Esophagus muscularis mucosa (tissue), 4 donors: Measurements from ENCODE around the gene MRC2. TPM values are rescaled to one million over a fixed set of nuclear protein-coding genes. Genes with fewer than 3 reads are reported as not detected.

Experiments
- DNase-seq: peaks from one replicate; pipeline ENCODE4 v3.0.0-alpha.2; 2017; ENCODE audit errors: extremely low spot score
- H3K27ac ChIP-seq, 4 donors: fragments of 200-600 bp; sonication (generic); replicated peaks in 1 of 4; 1 replicate in 3 of 4; 2 replicates in 1 of 4; pipeline ENCODE4 v1.5.1; 2016 to 2019; ENCODE audit warnings: mild to moderate bottlenecking in 1 of 4
- H3K27me3 ChIP-seq, 4 donors: fragments of 200-600 bp; sonication (generic); one replicate each; pipeline versions ENCODE4 v1.5.1 to v1.6.0; 2016 to 2019
- H3K36me3 ChIP-seq, 4 donors: fragments of 200-600 bp; sonication (generic); one replicate each; pipeline ENCODE4 v1.5.1; 2016 to 2019
- H3K4me1 ChIP-seq, 4 donors: fragments of 200-600 bp; sonication (generic); one replicate each; pipeline ENCODE4 v1.5.1; 2016 to 2019
- H3K4me3 ChIP-seq, 4 donors: fragments of 200-600 bp; sonication (generic); 1 replicate in 2 of 4; 2 replicates in 2 of 4; pipeline ENCODE4 v1.5.1; 2016 to 2019; ENCODE audit warnings: mild to moderate bottlenecking in 4 of 4, moderate library complexity in 1 of 4
- H3K9me3 ChIP-seq, 4 donors: fragments of 200-600 bp; sonication (generic); 1 replicate in 3 of 4; 2 replicates in 1 of 4; pipeline ENCODE4 v1.5.1; 2016 to 2019
- EP300 ChIP-seq: sonication (generic); formaldehyde crosslinking; IDR thresholded peaks from one replicate; pipeline ENCODE4 v1.6.1; 2017; ENCODE audit warnings: antibody characterized with exemption
- POLR2A ChIP-seq: fragments of 450-650 bp; IDR thresholded peaks from one replicate; pipeline ENCODE4 v1.6.1; 2017; ENCODE audit warnings: antibody characterized with exemption, moderate library complexity, mild to moderate bottlenecking, low read depth
- POLR2AphosphoS5 ChIP-seq, 2 donors: sonication (generic); formaldehyde crosslinking; IDR thresholded peaks; one replicate each; pipeline ENCODE4 v1.6.1; 2017; ENCODE audit warnings: antibody characterized with exemption in 2 of 2
- WGBS: methylation state at CpG from one replicate; pipeline ENCODE4 v1.1.5; 2018; 5-methylcytosine and 5-hydroxymethylcytosine counted together
- intact Hi-C: fragments of 100-400 bp; cut with DNase I; formaldehyde crosslinking; loops from one replicate; pipeline ENCODE4 v1.15.1; 2023
- total RNA-seq, 4 donors: library from RNA; depleted of rRNA; stranded (reverse); fragments of >200 nt; gene quantifications; one replicate each; pipeline versions ENCODE4 v1.1.0 to v1.2.1, GENCODE V29; 2016
- TF ChIP-seq, protein P1 (sequence below), 3 experiments: fragments of 200-600 bp in 2 of 3; fragments of 450-650 bp in 1 of 3; sonication (generic) in 2 of 3; IDR thresholded peaks; one replicate each; pipeline ENCODE4 v1.5.1; 2017 to 2019; ENCODE audit warnings: antibody characterized with exemption in 3 of 3, mild to moderate bottlenecking in 2 of 3, moderate library complexity in 1 of 3

MRC2 gene
- total RNA-seq, 4 donors from 2014 or later: 31.0 to 57.7 (median 40.4) TPM

DNA sequence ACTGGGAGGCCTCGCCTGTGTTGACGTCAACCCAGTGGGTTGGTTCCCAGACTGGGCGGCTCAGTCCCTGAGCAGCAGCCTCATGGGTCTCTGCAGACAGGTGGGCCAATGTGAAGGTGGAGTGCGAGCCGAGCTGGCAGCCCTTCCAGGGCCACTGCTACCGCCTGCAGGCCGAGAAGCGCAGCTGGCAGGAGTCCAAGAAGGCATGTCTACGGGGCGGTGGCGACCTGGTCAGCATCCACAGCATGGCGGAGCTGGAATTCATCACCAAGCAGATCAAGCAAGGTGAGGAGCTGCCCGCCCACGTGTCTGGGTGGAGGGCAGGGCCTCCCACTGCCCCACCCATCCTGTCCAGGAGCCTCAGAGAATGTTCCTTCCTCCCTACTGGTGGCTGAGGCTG, 44.1 kb downstream of the MRC2 start:
- Histone ChIP-seq H3K27ac (no peak overlapping the region), H3K4me1 (peaks cover 6 to 21% (median 15%) of the 10 kb centered on the region in 4 donors), H3K4me3 (no peak overlapping the region), H3K9me3 (no peaks in the 10 kb centered on the region), H3K27me3 (no peaks in the 10 kb centered on the region), H3K36me3 (peaks cover 0 to 14% (median 0%) of the 10 kb centered on the region in 4 donors)
- intact Hi-C loops: no loop called here
- no peak for DNase-seq
- TF ChIP-seq, protein P1, sequence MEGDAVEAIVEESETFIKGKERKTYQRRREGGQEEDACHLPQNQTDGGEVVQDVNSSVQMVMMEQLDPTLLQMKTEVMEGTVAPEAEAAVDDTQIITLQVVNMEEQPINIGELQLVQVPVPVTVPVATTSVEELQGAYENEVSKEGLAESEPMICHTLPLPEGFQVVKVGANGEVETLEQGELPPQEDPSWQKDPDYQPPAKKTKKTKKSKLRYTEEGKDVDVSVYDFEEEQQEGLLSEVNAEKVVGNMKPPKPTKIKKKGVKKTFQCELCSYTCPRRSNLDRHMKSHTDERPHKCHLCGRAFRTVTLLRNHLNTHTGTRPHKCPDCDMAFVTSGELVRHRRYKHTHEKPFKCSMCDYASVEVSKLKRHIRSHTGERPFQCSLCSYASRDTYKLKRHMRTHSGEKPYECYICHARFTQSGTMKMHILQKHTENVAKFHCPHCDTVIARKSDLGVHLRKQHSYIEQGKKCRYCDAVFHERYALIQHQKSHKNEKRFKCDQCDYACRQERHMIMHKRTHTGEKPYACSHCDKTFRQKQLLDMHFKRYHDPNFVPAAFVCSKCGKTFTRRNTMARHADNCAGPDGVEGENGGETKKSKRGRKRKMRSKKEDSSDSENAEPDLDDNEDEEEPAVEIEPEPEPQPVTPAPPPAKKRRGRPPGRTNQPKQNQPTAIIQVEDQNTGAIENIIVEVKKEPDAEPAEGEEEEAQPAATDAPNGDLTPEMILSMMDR (IDR thresholded peaks at IDR 0.05): no peak
- TF ChIP-seq EP300: no peak
- 64% methylated on average over 7 of the region's 14 CpGs for WGBS

DNA sequence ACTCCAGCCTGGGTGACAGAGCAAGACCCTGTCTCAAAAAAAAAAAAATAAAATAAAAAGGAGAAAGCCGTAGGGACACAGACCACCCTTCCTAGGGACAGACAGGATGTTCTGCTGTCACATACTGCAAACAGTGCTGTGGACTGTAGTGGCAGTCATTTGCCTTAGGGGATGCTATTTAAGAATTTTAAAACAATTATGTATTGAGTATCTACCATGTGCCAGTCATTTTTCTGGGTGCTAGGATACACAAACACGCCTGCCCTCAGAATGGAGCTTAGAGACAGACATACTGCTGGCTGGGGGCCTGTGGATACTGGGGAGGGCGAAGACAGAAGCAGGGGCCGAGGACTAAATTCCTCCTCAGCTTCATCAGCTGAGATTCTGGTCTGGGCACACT, 45.5 kb downstream of the MRC2 start:
- Histone ChIP-seq H3K9me3 (no peaks in the 10 kb centered on the region), H3K36me3 (peaks cover 0 to 3% (median 0%) of the 10 kb centered on the region in 4 donors), H3K27me3 (no peaks in the 10 kb centered on the region), H3K4me1 (peaks cover 6 to 21% (median 15%) of the 10 kb centered on the region in 4 donors), H3K4me3 (no peak overlapping the region), H3K27ac (no peak overlapping the region)
- DNase-seq: no peak
- TF ChIP-seq EP300 (no peak), POLR2AphosphoS5 (IDR thresholded peaks at IDR 0.05) (no peak), POLR2A (no peak)
- TF ChIP-seq, protein P1 (IDR thresholded peaks at IDR 0.05): no peak
- 92% methylated on average over 4 of the region's 4 CpGs for WGBS
- intact Hi-C loops: no loop called here

DNA sequence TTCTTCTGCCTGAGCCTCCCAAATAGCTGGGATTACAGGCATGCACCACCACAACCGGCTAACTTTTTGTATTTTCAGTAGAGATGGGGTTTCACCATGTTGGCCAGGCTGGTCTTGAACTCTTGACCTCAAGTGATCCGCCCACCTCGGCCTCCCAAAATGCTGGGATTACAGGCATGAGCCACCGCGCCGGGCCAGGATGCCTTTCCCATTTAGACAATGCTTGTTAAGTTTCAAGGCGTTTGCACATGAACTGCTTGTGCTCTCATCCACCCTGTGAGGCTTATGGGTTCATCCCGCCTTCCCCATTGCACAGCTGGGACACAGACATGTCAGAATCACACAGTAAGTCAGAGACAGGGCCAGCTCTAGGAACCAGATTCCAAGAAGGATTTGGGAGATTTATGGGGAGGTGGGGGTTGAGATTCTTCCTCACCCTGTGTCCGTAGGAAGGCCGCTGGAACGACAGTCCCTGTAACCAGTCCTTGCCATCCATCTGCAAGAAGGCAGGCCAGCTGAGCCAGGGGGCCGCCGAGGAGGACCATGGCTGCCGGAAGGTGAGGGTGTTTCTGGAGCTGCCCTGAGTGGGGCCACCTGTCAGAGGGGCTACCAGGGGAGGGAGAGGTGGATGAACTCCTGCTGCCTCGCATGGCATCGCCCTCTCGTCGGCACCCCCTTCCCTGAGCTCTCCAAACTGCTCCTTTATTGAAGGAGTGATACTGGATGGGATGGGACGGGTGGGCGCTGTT, 46.3 kb downstream of the MRC2 start:
- intact Hi-C loops: no loop called here
- DNase-seq: no peak
- H3K27me3 ChIP-seq: no peaks in the 10 kb centered on the region
- no peaks in the 10 kb centered on the region for H3K9me3 ChIP-seq
- TF ChIP-seq, protein P1 (IDR thresholded peaks at IDR 0.05): no peak
- TF ChIP-seq POLR2A: no peak
- TF ChIP-seq POLR2AphosphoS5 (IDR thresholded peaks at IDR 0.05): no peak
- TF ChIP-seq EP300: no peak
- peaks cover 6 to 21% (median 15%) of the 10 kb centered on the region in 4 donors for H3K4me1 ChIP-seq
- no peak overlapping the region for H3K4me3 ChIP-seq
- WGBS: 85% methylated on average over 19 of the region's 20 CpGs
- no peak overlapping the region for H3K27ac ChIP-seq
- peaks cover 0 to 3% (median 0%) of the 10 kb centered on the region in 4 donors for H3K36me3 ChIP-seq

DNA sequence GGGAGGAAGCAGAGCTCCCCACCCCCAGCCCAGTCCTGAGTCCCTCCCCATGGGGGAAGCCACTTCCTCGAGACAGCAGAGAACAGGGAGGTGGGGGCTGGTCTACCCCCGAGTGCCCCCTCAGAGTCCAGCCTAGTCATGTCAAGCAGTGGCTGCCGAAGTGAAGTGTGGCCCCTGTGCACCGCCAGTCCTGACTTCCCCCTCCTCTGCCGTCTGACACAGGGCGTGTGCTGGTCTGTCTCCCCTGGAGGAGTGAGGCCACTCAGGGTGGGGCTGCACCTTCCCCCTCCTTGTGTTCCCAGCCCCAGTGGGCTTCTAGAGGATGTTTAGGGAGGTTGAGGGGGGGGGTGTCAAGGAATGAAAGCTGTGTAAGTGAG, 46.9 kb downstream of the MRC2 start:
- Histone ChIP-seq H3K27ac (no peak overlapping the region), H3K9me3 (no peaks in the 10 kb centered on the region), H3K4me3 (no peak overlapping the region), H3K36me3 (peaks cover 0 to 3% (median 0%) of the 10 kb centered on the region in 4 donors), H3K27me3 (no peaks in the 10 kb centered on the region), H3K4me1 (peaks cover 6 to 21% (median 15%) of the 10 kb centered on the region in 4 donors)
- no peak for TF ChIP-seq POLR2AphosphoS5 (IDR thresholded peaks at IDR 0.05)
- no peak for TF ChIP-seq POLR2A
- no peak for TF ChIP-seq EP300
- TF ChIP-seq, protein P1 (IDR thresholded peaks at IDR 0.05): no peak
- intact Hi-C loops: no loop called here
- 51% methylated on average over 2 of the region's 6 CpGs for WGBS
- no peak for DNase-seq

DNA sequence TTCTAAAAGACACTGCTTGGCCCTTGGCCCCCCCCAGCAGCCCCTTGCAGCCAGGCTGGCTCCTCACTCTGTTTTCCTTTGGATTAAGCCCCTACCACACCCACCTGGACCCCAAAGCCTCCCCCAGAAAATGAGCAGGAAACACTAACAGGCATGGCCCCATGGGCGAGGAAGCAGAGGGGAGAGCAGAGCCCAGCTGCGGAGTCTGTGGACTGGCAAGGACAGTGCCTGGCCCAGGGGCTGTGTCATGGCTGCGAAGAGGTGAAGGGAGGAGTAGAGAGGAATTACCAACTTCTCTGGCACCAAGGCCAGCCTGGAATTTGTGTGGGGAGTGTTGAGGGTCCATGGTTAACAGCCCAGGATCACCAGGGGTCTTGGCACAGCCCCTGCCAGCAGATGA, 47.4 kb downstream of the MRC2 start:
- no peak for DNase-seq
- intact Hi-C loops: no loop called here
- H3K4me1 ChIP-seq: peaks cover 6 to 21% (median 15%) of the 10 kb centered on the region in 4 donors
- no peaks in the 10 kb centered on the region for H3K27me3 ChIP-seq
- WGBS: 88% methylated on average over 3 of the region's 3 CpGs
- peaks cover 0 to 3% (median 0%) of the 10 kb centered on the region in 4 donors for H3K36me3 ChIP-seq
- no peak overlapping the region for H3K27ac ChIP-seq
- no peaks in the 10 kb centered on the region for H3K9me3 ChIP-seq
- TF ChIP-seq, protein P1 (IDR thresholded peaks at IDR 0.05): no peak
- TF ChIP-seq POLR2A (no peak), POLR2AphosphoS5 (IDR thresholded peaks at IDR 0.05) (no peak), EP300 (no peak)
- H3K4me3 ChIP-seq: no peak overlapping the region
